HL-60 (cell line): Measurements from ENCODE around the gene CCDC40.

Experiments
- DNase-seq, 2 experiments: peaks; one replicate each; pipeline ENCODE4 v3.0.0-alpha.2; 2010 to 2020; ENCODE audit warnings: low read depth in 1 of 2, low spot score in 1 of 2
- H3K27ac ChIP-seq: fragments of 250-450 bp; sonication (Bioruptor Pico); replicated peaks from 2 replicates; pipeline ENCODE4 v1.5.1; 2020; ENCODE audit warnings: mild to moderate bottlenecking, moderate library complexity
- H3K27me3 ChIP-seq: fragments of 250-450 bp; sonication (Bioruptor Pico); 2 replicates; pipeline ENCODE4 v1.5.1; 2021; ENCODE audit warnings: mild to moderate bottlenecking, moderate library complexity; ENCODE audit not compliant: insufficient read depth, poor library complexity, severe bottlenecking
- H3K4me3 ChIP-seq: replicated peaks from 2 replicates; pipeline ENCODE4 v1.5.1; 2011; ENCODE audit warnings: mild to moderate bottlenecking, control low read depth, low read length; ENCODE audit not compliant: insufficient read depth
- CTCF ChIP-seq: IDR thresholded peaks from one replicate; pipeline ENCODE4 v1.5.1; 2011; ENCODE audit warnings: low read length, control low read depth, inconsistent platforms; ENCODE audit not compliant: insufficient read depth
- GABPA ChIP-seq: IDR thresholded peaks from 2 replicates; pipeline ENCODE4 v1.6.1; 2012; ENCODE audit warnings: low read depth
- POLR2AphosphoS5 ChIP-seq: IDR thresholded peaks from 2 replicates; pipeline ENCODE4 v1.6.1; 2012; ENCODE audit warnings: low read depth
- SPI1 ChIP-seq: IDR thresholded peaks from 2 replicates; pipeline ENCODE4 v1.6.1; 2012; ENCODE audit warnings: low read depth, mild to moderate bottlenecking, borderline replicate concordance
- TF ChIP-seq, protein P1 (sequence below): IDR thresholded peaks from 2 replicates; pipeline ENCODE4 v1.6.1; 2012; ENCODE audit warnings: low read depth; ENCODE audit not compliant: insufficient replicate concordance

Gene CCDC40

DNA sequence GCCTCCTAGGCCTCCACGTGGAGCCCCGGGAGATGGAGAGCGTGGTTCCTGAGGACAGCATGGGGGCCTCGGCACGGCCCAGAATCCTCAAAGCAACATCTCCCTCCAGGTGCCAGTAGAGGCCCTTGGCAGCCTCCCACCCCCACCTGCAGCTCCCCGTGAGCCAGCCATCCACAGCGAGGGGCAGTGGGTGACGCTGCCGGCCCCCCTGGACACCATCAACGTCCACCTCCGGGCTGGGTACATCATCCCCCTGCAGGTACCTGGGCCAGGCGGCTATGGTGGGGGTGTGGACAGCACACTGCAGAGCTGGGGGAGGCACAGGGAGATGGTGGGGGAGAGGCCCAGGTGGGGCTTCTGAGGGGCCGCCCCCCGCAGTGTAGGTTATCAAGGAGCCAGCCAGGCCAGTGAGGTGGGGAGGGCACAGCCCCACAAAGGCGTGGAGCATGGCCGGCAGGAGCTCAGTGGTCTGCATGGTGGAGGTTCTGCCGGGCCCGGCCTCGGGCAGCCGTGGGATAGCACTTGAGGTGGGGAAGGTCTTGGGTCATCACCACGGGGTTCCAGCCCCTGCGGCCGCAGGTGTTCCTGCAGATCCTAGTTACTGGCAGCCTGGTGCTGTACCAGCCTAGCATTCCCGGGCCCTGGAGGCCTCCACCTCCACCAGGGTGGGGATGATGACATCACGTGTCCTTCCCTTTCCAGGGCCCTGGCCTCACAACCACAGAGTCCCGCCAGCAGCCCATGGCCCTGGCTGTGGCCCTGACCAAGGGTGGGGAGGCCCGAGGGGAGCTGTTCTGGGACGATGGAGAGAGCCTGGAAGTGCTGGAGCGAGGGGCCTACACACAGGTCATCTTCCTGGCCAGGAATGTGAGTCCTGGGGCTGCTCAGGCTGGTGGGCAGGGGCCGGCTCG, 81.3 kb downstream of the CCDC40 start:
- TF ChIP-seq POLR2AphosphoS5 = no peak
- Histone ChIP-seq H3K27ac (no peak overlapping the region), H3K27me3 (no peaks in the 10 kb centered on the region), H3K4me3 (no peak overlapping the region)
- no peak for DNase-seq

DNA sequence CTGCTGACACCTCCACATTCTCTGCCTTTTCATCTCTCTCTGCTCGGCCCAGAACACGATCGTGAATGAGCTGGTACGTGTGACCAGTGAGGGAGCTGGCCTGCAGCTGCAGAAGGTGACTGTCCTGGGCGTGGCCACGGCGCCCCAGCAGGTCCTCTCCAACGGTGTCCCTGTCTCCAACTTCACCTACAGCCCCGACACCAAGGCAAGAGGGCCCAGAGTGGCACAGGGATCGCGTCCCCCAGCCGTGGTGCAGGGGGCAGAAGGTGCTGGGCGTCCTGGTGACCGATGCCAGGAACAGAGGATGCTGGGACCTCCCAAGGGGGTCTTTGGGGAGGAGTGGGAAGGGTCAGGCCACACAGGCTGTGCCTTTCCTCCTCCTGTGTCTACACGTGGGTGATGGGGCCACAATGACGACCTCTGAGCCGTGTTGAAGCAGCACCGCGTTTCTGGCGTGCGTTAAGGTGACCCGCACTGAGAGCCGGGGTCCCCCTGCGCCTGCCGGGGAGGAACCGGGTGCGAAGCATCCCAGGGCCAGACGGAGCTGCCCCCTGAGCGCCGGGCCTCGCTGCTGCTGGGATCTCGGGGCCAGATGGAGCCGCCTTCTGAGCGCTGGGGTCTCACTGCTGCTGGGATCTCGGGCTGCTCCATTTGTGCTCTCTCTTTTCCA, 82.3 kb downstream of the CCDC40 start:
- Histone ChIP-seq H3K27me3 (no peaks in the 10 kb centered on the region), H3K27ac (no peak overlapping the region), H3K4me3 (no peak overlapping the region)
- no peak for DNase-seq
- TF ChIP-seq GABPA (no peak), SPI1 (no peak), CTCF (no peak), POLR2AphosphoS5 (no peak)
- TF ChIP-seq, protein P1, sequence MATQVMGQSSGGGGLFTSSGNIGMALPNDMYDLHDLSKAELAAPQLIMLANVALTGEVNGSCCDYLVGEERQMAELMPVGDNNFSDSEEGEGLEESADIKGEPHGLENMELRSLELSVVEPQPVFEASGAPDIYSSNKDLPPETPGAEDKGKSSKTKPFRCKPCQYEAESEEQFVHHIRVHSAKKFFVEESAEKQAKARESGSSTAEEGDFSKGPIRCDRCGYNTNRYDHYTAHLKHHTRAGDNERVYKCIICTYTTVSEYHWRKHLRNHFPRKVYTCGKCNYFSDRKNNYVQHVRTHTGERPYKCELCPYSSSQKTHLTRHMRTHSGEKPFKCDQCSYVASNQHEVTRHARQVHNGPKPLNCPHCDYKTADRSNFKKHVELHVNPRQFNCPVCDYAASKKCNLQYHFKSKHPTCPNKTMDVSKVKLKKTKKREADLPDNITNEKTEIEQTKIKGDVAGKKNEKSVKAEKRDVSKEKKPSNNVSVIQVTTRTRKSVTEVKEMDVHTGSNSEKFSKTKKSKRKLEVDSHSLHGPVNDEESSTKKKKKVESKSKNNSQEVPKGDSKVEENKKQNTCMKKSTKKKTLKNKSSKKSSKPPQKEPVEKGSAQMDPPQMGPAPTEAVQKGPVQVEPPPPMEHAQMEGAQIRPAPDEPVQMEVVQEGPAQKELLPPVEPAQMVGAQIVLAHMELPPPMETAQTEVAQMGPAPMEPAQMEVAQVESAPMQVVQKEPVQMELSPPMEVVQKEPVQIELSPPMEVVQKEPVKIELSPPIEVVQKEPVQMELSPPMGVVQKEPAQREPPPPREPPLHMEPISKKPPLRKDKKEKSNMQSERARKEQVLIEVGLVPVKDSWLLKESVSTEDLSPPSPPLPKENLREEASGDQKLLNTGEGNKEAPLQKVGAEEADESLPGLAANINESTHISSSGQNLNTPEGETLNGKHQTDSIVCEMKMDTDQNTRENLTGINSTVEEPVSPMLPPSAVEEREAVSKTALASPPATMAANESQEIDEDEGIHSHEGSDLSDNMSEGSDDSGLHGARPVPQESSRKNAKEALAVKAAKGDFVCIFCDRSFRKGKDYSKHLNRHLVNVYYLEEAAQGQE = no peak

DNA sequence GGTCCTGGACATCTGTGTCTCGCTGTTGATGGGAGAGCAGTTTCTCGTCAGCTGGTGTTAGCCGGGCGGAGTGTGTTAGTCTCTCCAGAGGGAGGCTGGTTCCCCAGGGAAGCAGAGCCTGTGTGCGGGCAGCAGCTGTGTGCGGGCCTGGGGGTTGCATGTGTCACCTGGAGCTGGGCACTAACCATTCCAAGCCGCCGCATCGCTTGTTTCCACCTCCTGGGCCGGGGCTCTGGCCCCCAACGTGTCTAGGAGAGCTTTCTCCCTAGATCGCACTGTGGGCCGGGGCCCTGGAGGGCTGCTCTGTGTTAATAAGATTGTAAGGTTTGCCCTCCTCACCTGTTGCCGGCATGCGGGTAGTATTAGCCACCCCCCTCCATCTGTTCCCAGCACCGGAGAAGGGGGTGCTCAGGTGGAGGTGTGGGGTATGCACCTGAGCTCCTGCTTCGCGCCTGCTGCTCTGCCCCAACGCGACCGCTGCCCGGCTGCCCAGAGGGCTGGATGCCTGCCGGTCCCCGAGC, 82.9 kb downstream of the CCDC40 start:
- TF ChIP-seq SPI1 (no peak), POLR2AphosphoS5 (no peak), CTCF (no peak), GABPA (no peak)
- TF ChIP-seq, protein P1 = no peak
- no peak for DNase-seq
- Histone ChIP-seq H3K4me3 (no peak overlapping the region), H3K27me3 (no peaks in the 10 kb centered on the region), H3K27ac (no peak overlapping the region)

DNA sequence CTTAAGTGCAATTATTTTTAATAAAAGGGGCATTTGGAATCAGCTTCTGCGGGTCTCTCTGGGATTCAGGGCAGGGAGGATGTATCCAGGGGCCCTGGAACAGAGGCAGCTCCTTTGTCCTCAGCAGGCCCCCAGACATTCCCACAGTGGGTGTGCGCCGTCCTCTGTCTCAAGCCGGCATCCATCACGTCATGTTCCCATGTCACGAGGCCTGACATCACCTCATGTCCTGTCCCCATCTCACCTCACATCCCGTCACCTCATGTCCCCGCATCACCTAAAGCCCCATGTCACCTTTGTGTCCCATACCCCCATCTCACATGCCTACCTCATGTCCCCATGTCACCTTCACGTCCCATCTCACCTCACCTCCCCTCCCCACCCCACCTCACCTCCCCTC, 83.4 kb downstream of the CCDC40 start:
- Histone ChIP-seq H3K27ac (no peak overlapping the region), H3K27me3 (no peaks in the 10 kb centered on the region), H3K4me3 (no peak overlapping the region)
- no peak for DNase-seq
- TF ChIP-seq GABPA = no peak
